ENCODE results near the gene RIBC2.

The RIBC2 gene

DNA sequence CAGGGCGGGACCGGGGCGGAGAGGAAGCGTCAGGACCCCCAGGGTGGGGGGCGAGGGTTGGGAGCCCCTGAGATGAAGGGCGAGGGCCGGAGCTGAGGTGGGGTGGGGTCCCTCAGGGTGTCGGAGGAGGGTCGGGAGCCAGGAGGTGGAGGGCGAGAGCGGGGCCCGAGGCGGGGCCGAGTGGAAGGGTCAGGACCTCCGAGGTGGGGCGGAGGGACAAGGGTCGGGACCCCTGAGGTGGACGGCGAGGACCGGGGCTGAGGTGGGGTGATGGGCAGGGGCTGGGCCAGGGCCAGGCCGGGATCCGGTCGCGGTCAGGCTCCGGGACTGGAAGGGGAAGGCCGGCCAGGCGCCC lies 503 bp upstream of the RIBC2 start:
- Histone ChIP-seq H3K27ac (replicated peaks; ENCODE audit: low read length) (no peak overlapping the region), H3K9me3 (replicated peaks in 1 of 2; ENCODE audit: control insufficient read depth in 2 of 2, insufficient read depth in 1 of 2, low read depth in 1 of 2, low read length in 2 of 2) (peaks cover 6 to 7% of the 10 kb centered on the region in 2 donors), H3K4me2 (ENCODE audit: insufficient read depth, low read length, poor library complexity, severe bottlenecking) (no peak overlapping the region), H3K4me1 (ENCODE audit: control insufficient read depth in 2 of 2, insufficient read depth in 1 of 2, low read depth in 1 of 2, low read length in 2 of 2) (peaks cover 0 to 5% of the 10 kb centered on the region in 2 donors), H3K23ac (ENCODE audit: low read depth, low read length, poor library complexity) (no peak overlapping the region), H3K36me3 (replicated peaks in 1 of 2; ENCODE audit: control insufficient read depth in 2 of 2, insufficient read depth in 2 of 2, low read length in 2 of 2) (no peaks in the 10 kb centered on the region), H2BK12ac (ENCODE audit: low read length) (peak overlapping the region; percentile 18), H4K8ac (ENCODE audit: low read depth, low read length) (no peak overlapping the region), H4K91ac (ENCODE audit: low read depth, low read length, poor library complexity) (peak overlapping the region; percentile 3), H3K4ac (ENCODE audit: low read length) (peak overlapping the region; percentile 87), H3K4me3 (ENCODE audit: low read length in 2 of 2) (no peak overlapping the region), H2BK120ac (ENCODE audit: low read depth, low read length) (peak overlapping the region; percentile 30), H3K79me1 (ENCODE audit: low read depth, low read length) (no peaks in the 10 kb centered on the region), H2AFZ (ENCODE audit: low read length) (peak overlapping the region; percentile 84), H3K27me3 (ENCODE audit: control insufficient read depth in 3 of 3, insufficient read depth in 3 of 3, low read depth in 1 of 3, low read length in 3 of 3) (peaks cover 0 to 24% (median 15%) of the 10 kb centered on the region in 3 experiments), H2BK5ac (ENCODE audit: low read length) (peak overlapping the region; percentile 39), H2AK5ac (ENCODE audit: low read depth, low read length) (peak overlapping the region; percentile 96), H2BK15ac (ENCODE audit: low read length) (peak overlapping the region; percentile 91), H3K14ac (ENCODE audit: low read length) (no peak overlapping the region), H3K9ac (ENCODE audit: low read depth, low read length, poor library complexity) (no peak overlapping the region), H3K18ac (ENCODE audit: low read length) (peak overlapping the region; percentile 96)
- WGBS, 2 donors (ENCODE audit: extremely low coverage in 2 of 2, insufficient read length in 2 of 2, insufficient replicate concordance in 1 of 2) = no CpG with 5 or more reads among the region's 27 CpGs
- DNase-seq (ENCODE audit: low spot score) = no peak

DNA sequence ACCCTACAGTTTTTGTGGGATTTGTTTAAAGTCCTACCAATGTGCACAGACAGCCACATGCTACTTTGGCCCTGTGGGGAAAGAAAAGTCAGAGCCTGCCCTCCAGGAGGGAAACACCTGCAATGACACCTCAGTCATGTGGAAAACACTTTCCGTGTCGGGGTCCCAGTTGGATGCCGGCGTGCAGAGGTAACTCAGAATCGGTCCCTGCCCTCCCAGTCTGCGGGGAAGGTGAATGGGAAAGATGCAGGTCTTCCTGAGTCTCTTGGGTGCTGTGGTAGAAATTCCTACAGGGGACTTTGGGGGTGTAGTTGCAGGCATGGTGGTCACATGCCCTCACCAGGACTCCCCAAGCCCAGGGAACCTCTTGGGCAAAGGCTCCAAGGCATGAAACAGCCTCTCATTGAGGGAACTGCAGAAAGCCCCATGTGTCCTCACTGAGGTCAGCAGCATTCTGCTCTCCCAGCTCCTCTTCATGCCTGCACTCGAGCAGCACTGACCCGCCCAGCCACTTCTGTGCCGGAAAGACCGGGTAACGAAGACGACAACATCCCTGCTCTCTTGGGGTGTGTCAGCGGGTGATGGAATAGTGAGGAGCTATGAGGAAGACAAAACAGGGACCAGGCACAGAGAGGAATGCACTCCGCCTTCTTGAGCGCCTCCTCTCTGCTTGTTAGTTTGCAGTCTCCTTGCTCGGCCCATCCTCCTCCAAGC lies 4.7 kb downstream of the RIBC2 start:
- Histone ChIP-seq H2AK5ac (ENCODE audit: low read depth, low read length) (no peak overlapping the region), H3K18ac (ENCODE audit: low read length) (no peak overlapping the region), H2BK120ac (ENCODE audit: low read depth, low read length) (no peak overlapping the region), H3K9ac (ENCODE audit: low read depth, low read length, poor library complexity) (no peak overlapping the region), H4K8ac (ENCODE audit: low read depth, low read length) (no peak overlapping the region), H2BK12ac (ENCODE audit: low read length) (no peak overlapping the region), H2AFZ (ENCODE audit: low read length) (no peak overlapping the region), H2BK5ac (ENCODE audit: low read length) (no peak overlapping the region), H3K79me1 (ENCODE audit: low read depth, low read length) (peaks cover 5% of the 10 kb centered on the region), H3K36me3 (replicated peaks in 1 of 2; ENCODE audit: control insufficient read depth in 2 of 2, insufficient read depth in 2 of 2, low read length in 2 of 2) (peaks cover 0 to 2% of the 10 kb centered on the region in 2 donors), H3K4me2 (ENCODE audit: insufficient read depth, low read length, poor library complexity, severe bottlenecking) (no peak overlapping the region), H3K4me3 (ENCODE audit: low read length in 2 of 2) (no peak overlapping the region), H3K4ac (ENCODE audit: low read length) (no peak overlapping the region), H2BK15ac (ENCODE audit: low read length) (no peak overlapping the region), H3K27ac (replicated peaks; ENCODE audit: low read length) (no peak overlapping the region), H4K91ac (ENCODE audit: low read depth, low read length, poor library complexity) (no peak overlapping the region), H3K4me1 (ENCODE audit: control insufficient read depth in 2 of 2, insufficient read depth in 1 of 2, low read depth in 1 of 2, low read length in 2 of 2) (peaks cover 0 to 4% of the 10 kb centered on the region in 2 donors), H3K27me3 (ENCODE audit: control insufficient read depth in 3 of 3, insufficient read depth in 3 of 3, low read depth in 1 of 3, low read length in 3 of 3) (peaks cover 0 to 34% (median 9%) of the 10 kb centered on the region in 3 experiments), H3K9me3 (replicated peaks in 1 of 2; ENCODE audit: control insufficient read depth in 2 of 2, insufficient read depth in 1 of 2, low read depth in 1 of 2, low read length in 2 of 2) (peaks cover under 1 to 3% of the 10 kb centered on the region in 2 donors), H3K14ac (ENCODE audit: low read length) (no peak overlapping the region), H3K23ac (ENCODE audit: low read depth, low read length, poor library complexity) (no peak overlapping the region)
- WGBS, 2 donors (ENCODE audit: extremely low coverage in 2 of 2, insufficient read length in 2 of 2, insufficient replicate concordance in 1 of 2) = no CpG with 5 or more reads among the region's 16 CpGs
- DNase-seq (ENCODE audit: low spot score) = no peak

DNA sequence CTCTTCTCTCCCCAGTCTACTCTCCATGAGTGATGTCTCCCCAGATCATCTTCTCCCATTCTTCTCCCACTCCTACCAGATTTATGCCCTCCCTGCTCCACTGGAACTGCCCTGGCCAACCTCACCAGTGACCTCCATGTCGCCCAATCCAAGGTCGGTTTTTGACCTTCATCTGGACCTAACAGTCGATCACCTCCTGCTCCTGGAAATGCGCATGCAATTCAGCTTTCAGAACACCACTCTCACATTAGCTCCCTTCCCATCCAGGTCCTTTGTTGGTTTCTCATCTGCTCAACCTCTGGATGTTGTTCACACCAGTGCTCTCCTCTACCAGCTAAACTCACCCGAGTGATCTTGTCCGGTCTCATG lies 5.3 kb downstream of the RIBC2 start:
- no CpG with 5 or more reads among the region's 6 CpGs for WGBS, 2 donors (ENCODE audit: extremely low coverage in 2 of 2, insufficient read length in 2 of 2, insufficient replicate concordance in 1 of 2)
- no peak overlapping the region for H3K9ac ChIP-seq (ENCODE audit: low read depth, low read length, poor library complexity)
- DNase-seq (ENCODE audit: low spot score) = no peak

DNA sequence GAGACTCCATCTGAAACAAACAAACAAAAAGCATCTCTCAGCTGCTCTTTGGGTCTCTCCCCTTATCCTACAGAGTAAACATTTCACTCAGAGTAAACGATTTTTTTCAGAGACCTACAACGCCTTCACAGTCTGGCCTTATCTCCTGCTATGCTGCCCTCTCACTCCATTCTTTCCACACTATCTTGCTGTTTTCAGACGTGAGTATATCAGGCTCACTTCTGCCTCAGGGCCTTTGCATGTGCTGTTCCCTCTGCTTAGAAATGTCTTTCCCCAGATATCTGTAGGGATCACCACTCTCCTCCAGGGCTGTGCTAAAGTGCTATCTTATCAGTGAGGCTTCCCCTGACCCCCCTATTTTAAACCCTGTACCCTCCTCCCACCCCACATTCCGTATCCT lies 6.5 kb downstream of the RIBC2 start:
- Histone ChIP-seq H3K23ac (ENCODE audit: low read depth, low read length, poor library complexity) (no peak overlapping the region), H3K9me3 (replicated peaks in 1 of 2; ENCODE audit: control insufficient read depth in 2 of 2, insufficient read depth in 1 of 2, low read depth in 1 of 2, low read length in 2 of 2) (no peaks in the 10 kb centered on the region), H2BK5ac (ENCODE audit: low read length) (no peak overlapping the region), H3K4ac (ENCODE audit: low read length) (no peak overlapping the region), H2AFZ (ENCODE audit: low read length) (no peak overlapping the region), H3K79me1 (ENCODE audit: low read depth, low read length) (peaks cover 5% of the 10 kb centered on the region), H4K8ac (ENCODE audit: low read depth, low read length) (no peak overlapping the region), H2AK5ac (ENCODE audit: low read depth, low read length) (no peak overlapping the region), H3K27ac (replicated peaks; ENCODE audit: low read length) (no peak overlapping the region), H3K36me3 (replicated peaks in 1 of 2; ENCODE audit: control insufficient read depth in 2 of 2, insufficient read depth in 2 of 2, low read length in 2 of 2) (peaks cover 0 to 2% of the 10 kb centered on the region in 2 donors), H3K14ac (ENCODE audit: low read length) (no peak overlapping the region), H3K9ac (ENCODE audit: low read depth, low read length, poor library complexity) (no peak overlapping the region), H3K4me3 (ENCODE audit: low read length in 2 of 2) (no peak overlapping the region), H3K4me1 (ENCODE audit: control insufficient read depth in 2 of 2, insufficient read depth in 1 of 2, low read depth in 1 of 2, low read length in 2 of 2) (no peaks in the 10 kb centered on the region), H4K91ac (ENCODE audit: low read depth, low read length, poor library complexity) (no peak overlapping the region), H3K4me2 (ENCODE audit: insufficient read depth, low read length, poor library complexity, severe bottlenecking) (no peak overlapping the region), H3K27me3 (ENCODE audit: control insufficient read depth in 3 of 3, insufficient read depth in 3 of 3, low read depth in 1 of 3, low read length in 3 of 3) (peaks cover 0 to 18% (median 0%) of the 10 kb centered on the region in 3 experiments), H3K18ac (ENCODE audit: low read length) (no peak overlapping the region), H2BK15ac (ENCODE audit: low read length) (no peak overlapping the region), H2BK120ac (ENCODE audit: low read depth, low read length) (no peak overlapping the region), H2BK12ac (ENCODE audit: low read length) (no peak overlapping the region)
- DNase-seq (ENCODE audit: low spot score) = no peak
- WGBS, 2 donors (ENCODE audit: extremely low coverage in 2 of 2, insufficient read length in 2 of 2, insufficient replicate concordance in 1 of 2) = no CpG with 5 or more reads among the region's 4 CpGs

More for the DNA sequence above, 5.3 kb downstream of the RIBC2 start:
- Histone ChIP-seq H2BK12ac (ENCODE audit: low read length) (no peak overlapping the region), H3K14ac (ENCODE audit: low read length) (no peak overlapping the region), H3K9me3 (replicated peaks in 1 of 2; ENCODE audit: control insufficient read depth in 2 of 2, insufficient read depth in 1 of 2, low read depth in 1 of 2, low read length in 2 of 2) (no peaks in the 10 kb centered on the region), H3K18ac (ENCODE audit: low read length) (no peak overlapping the region), H3K4me3 (ENCODE audit: low read length in 2 of 2) (no peak overlapping the region), H2BK120ac (ENCODE audit: low read depth, low read length) (no peak overlapping the region), H3K4ac (ENCODE audit: low read length) (no peak overlapping the region), H2BK15ac (ENCODE audit: low read length) (no peak overlapping the region), H3K4me2 (ENCODE audit: insufficient read depth, low read length, poor library complexity, severe bottlenecking) (no peak overlapping the region), H3K36me3 (replicated peaks in 1 of 2; ENCODE audit: control insufficient read depth in 2 of 2, insufficient read depth in 2 of 2, low read length in 2 of 2) (peaks cover 0 to 2% of the 10 kb centered on the region in 2 donors), H3K4me1 (ENCODE audit: control insufficient read depth in 2 of 2, insufficient read depth in 1 of 2, low read depth in 1 of 2, low read length in 2 of 2) (peaks cover 0 to under 1% of the 10 kb centered on the region in 2 donors), H2AK5ac (ENCODE audit: low read depth, low read length) (no peak overlapping the region), H3K27me3 (ENCODE audit: control insufficient read depth in 3 of 3, insufficient read depth in 3 of 3, low read depth in 1 of 3, low read length in 3 of 3) (peaks cover 0 to 30% (median 5%) of the 10 kb centered on the region in 3 experiments), H2AFZ (ENCODE audit: low read length) (no peak overlapping the region), H4K8ac (ENCODE audit: low read depth, low read length) (no peak overlapping the region), H3K23ac (ENCODE audit: low read depth, low read length, poor library complexity) (no peak overlapping the region), H3K27ac (replicated peaks; ENCODE audit: low read length) (no peak overlapping the region), H4K91ac (ENCODE audit: low read depth, low read length, poor library complexity) (no peak overlapping the region), H2BK5ac (ENCODE audit: low read length) (no peak overlapping the region), H3K79me1 (ENCODE audit: low read depth, low read length) (peaks cover 5% of the 10 kb centered on the region)

Data from neuronal stem cell (in vitro differentiated cells).